PC-9 (cell line): Measurements from ENCODE around the gene ZFP82. TPM values are rescaled to one million over a fixed set of nuclear protein-coding genes. Genes with fewer than 3 reads are reported as not detected.

Source experiments
- BruUV-seq: library from RNA; stranded (reverse); fragments of 400-500 nt; replicated peaks from 2 replicates; lab custom pipeline; 2021; lab: Mats Ljungman, UMichigan
- CTCF ChIA-PET: fragments of 300-600 bp; sonication (Branson Sonifier 250); formaldehyde crosslinking; loops from one replicate; lab custom pipeline; 2022; ENCODE audit warnings: antibody characterized with exemption; lab: Charles Lee
- POLR2A ChIA-PET: fragments of 300-600 bp; sonication (Branson Sonifier 250); formaldehyde crosslinking; loops from one replicate; lab custom pipeline; 2022; ENCODE audit warnings: antibody characterized with exemption; ENCODE audit not compliant: unreplicated experiment; lab: Charles Lee
- DNase-seq, 2 experiments: peaks; one replicate each; pipeline versions ENCODE4 v3.0.0 to v3.0.0-alpha.2; 2015 to 2022; ENCODE audit warnings: mixed read lengths in 1 of 2
- H2AFZ ChIP-seq: fragments of 200-600 bp; sonication (generic); 2 replicates; pipeline ENCODE4 v1.8.1; 2017; ENCODE audit warnings: antibody characterized with exemption
- H3F3A ChIP-seq: fragments of 200-600 bp; sonication (generic); 2 replicates; pipeline ENCODE4 v1.8.1; 2017; ENCODE audit warnings: antibody characterized with exemption, mild to moderate bottlenecking, low read depth; ENCODE audit not compliant: insufficient read depth
- H3K27ac ChIP-seq: fragments of 200-600 bp; sonication (generic); 2 replicates; pipeline ENCODE4 v1.6.1; 2016; ENCODE audit warnings: mixed run types
- H3K27me3 ChIP-seq: fragments of 200-600 bp; sonication (generic); 2 replicates; pipeline ENCODE4 v1.6.1; 2016; ENCODE audit warnings: low read depth, mixed run types; ENCODE audit not compliant: insufficient read depth
- H3K36me3 ChIP-seq: fragments of 200-600 bp; sonication (generic); 2 replicates; pipeline ENCODE4 v1.6.1; 2016; ENCODE audit warnings: low read depth, mixed run types
- H3K4me1 ChIP-seq: fragments of 200-600 bp; sonication (generic); replicated peaks from 2 replicates; pipeline ENCODE4 v1.6.1; 2016; ENCODE audit warnings: mixed run types; ENCODE audit not compliant: insufficient read depth
- H3K4me2 ChIP-seq: fragments of 200-600 bp; sonication (generic); 2 replicates; pipeline ENCODE4 v1.6.1; 2017; ENCODE audit warnings: mixed run types
- H3K4me3 ChIP-seq: fragments of 200-600 bp; sonication (generic); 2 replicates; pipeline ENCODE4 v1.6.1; 2016; ENCODE audit warnings: mixed run types
- H3K79me2 ChIP-seq: fragments of 200-600 bp; sonication (generic); 2 replicates; pipeline ENCODE4 v1.6.1; 2017; ENCODE audit warnings: low read depth, mixed run types
- H3K9me2 ChIP-seq: fragments of 200-600 bp; sonication (generic); 2 replicates; pipeline ENCODE4 v1.8.1; 2017; ENCODE audit warnings: mild to moderate bottlenecking; ENCODE audit not compliant: insufficient read depth
- H3K9me3 ChIP-seq: fragments of 200-600 bp; sonication (generic); 2 replicates; pipeline ENCODE4 v1.8.1; 2016; ENCODE audit warnings: low read depth; ENCODE audit not compliant: insufficient read depth
- H4K20me1 ChIP-seq: fragments of 200-600 bp; sonication (generic); 2 replicates; pipeline ENCODE4 v1.8.1; 2017; ENCODE audit not compliant: insufficient read depth
- EZH2 ChIP-seq: fragments of 200-600 bp; sonication (generic); IDR thresholded peaks from 2 replicates; pipeline ENCODE4 v1.8.0; 2017; ENCODE audit warnings: antibody characterized with exemption, low read depth
- intact Hi-C: fragments of 100-400 bp; cut with micrococcal nuclease; formaldehyde crosslinking; loops from one replicate; pipeline ENCODE4 v1.10.0; 2022; ENCODE audit not compliant: unreplicated experiment
- total RNA-seq: library from RNA; stranded (reverse); gene quantifications from 2 replicates; pipeline ENCODE4 v1.2.3, GENCODE V29; 2021
- TF ChIP-seq, protein P1 (sequence below): fragments of 200-600 bp; sonication (generic); conservative IDR thresholded peaks from 2 replicates; pipeline ENCODE4 v1.6.1; 2017; ENCODE audit warnings: mixed run types, antibody characterized with exemption, mild to moderate bottlenecking, moderate library complexity

ZFP82 gene
- total RNA-seq, 1 experiment from 2014 or later: 1.9 TPM

DNA sequence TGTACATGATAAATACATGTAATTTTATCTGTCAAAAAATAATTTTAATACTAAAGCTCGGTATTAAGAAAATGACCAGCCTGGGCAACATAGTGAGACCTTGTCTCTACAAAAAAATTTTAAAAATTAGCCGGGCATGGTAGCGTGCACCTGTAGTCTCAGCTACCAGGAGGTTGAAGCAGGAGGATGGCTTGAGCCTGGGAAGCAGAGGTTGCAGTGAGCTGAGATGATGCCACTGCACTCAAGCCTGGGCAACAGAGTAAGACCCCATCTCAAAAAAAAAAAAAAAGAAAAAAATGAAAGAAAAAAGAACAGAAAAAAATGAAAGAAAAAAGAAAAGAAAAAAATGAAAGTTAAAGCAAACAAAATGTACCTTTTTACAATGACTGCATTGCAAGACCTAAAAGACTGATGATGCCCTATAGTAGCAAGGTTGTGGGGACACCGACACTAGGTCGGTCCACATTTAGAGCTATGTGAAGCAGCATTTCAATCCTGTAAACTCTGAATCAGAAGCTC lies 44.7 kb downstream of the ZFP82 start:
- no peak for DNase-seq
- no TSS peak for BruUV-seq
- Histone ChIP-seq H3K9me2 (no peaks in the 10 kb centered on the region), H3K36me3 (no peaks in the 10 kb centered on the region), H3K4me3 (no peak overlapping the region), H3K4me1 (peaks cover 7% of the 10 kb centered on the region), H2AFZ (no peak overlapping the region), H3K79me2 (no peaks in the 10 kb centered on the region), H3F3A (peaks cover 4% of the 10 kb centered on the region; the same call in 1 of the 2 replicates), H3K27me3 (no peaks in the 10 kb centered on the region), H3K27ac (no peak overlapping the region), H4K20me1 (no peaks in the 10 kb centered on the region), H3K4me2 (no peak overlapping the region), H3K9me3 (peaks cover 9% of the 10 kb centered on the region)
- no peak for TF ChIP-seq EZH2
- TF ChIP-seq, protein P1, sequence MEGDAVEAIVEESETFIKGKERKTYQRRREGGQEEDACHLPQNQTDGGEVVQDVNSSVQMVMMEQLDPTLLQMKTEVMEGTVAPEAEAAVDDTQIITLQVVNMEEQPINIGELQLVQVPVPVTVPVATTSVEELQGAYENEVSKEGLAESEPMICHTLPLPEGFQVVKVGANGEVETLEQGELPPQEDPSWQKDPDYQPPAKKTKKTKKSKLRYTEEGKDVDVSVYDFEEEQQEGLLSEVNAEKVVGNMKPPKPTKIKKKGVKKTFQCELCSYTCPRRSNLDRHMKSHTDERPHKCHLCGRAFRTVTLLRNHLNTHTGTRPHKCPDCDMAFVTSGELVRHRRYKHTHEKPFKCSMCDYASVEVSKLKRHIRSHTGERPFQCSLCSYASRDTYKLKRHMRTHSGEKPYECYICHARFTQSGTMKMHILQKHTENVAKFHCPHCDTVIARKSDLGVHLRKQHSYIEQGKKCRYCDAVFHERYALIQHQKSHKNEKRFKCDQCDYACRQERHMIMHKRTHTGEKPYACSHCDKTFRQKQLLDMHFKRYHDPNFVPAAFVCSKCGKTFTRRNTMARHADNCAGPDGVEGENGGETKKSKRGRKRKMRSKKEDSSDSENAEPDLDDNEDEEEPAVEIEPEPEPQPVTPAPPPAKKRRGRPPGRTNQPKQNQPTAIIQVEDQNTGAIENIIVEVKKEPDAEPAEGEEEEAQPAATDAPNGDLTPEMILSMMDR: no peak
- ChIA-PET POLR2A (no interaction called here), CTCF (no interaction called here)
- intact Hi-C loops: no loop called here

- Histone ChIP-seq H4K20me1 (no peaks in the 10 kb centered on the region), H3K4me3 (no peak overlapping the region), H3K27ac (no peak overlapping the region), H3K36me3 (no peaks in the 10 kb centered on the region), H3K9me2 (no peaks in the 10 kb centered on the region), H3F3A (no peaks in the 10 kb centered on the region), H3K4me2 (no peak overlapping the region), H3K79me2 (no peaks in the 10 kb centered on the region), H3K9me3 (peaks cover 7% of the 10 kb centered on the region), H3K27me3 (no peaks in the 10 kb centered on the region), H2AFZ (no peak overlapping the region), H3K4me1 (no peaks in the 10 kb centered on the region)
- no peak for DNase-seq
- ChIA-PET CTCF (no interaction called here), POLR2A (no interaction called here)
- intact Hi-C loops: no loop called here
- TF ChIP-seq, protein P1: no peak
- no peak for TF ChIP-seq EZH2
- BruUV-seq: no TSS peak
These were observed 46.6 kb downstream of the ZFP82 start for GRCh38 chr19:36371886-36372285.

DNA sequence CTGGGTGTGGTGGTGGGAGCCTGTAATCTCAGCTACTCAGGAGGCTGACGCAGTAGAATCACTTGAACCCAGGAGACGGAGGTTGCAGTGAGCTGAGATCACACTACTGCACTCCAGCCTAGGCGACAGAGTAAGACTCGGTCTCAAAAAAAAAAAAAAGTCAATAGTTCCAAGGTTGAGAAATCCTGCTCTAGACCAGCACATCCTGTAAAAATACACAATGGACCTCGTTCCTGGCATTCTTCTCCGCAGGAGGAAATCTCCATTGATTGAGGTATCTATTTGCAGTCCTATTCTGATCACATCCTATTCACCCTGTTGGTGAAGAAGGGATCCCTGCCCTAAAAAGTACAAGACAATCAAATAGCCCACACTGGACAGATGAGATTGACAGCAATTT lies 54.6 kb downstream of the ZFP82 start:
- no peaks in the 10 kb centered on the region for H3K9me2 ChIP-seq
- no peak overlapping the region for H3K4me2 ChIP-seq
- ChIA-PET CTCF (no interaction called here), POLR2A (no interaction called here)
- no peaks in the 10 kb centered on the region for H3K4me1 ChIP-seq
- H3K4me3 ChIP-seq: no peak overlapping the region
- no peak overlapping the region for H3K27ac ChIP-seq
- no peaks in the 10 kb centered on the region for H3K79me2 ChIP-seq
- H2AFZ ChIP-seq: no peak overlapping the region
- H3F3A ChIP-seq: no peaks in the 10 kb centered on the region
- DNase-seq: no peak
- no peak for TF ChIP-seq EZH2
- TF ChIP-seq, protein P1: no peak
- no peaks in the 10 kb centered on the region for H3K9me3 ChIP-seq
- BruUV-seq: no TSS peak
- peaks cover 4% of the 10 kb centered on the region for H3K36me3 ChIP-seq
- intact Hi-C loops: no loop called here
- H3K27me3 ChIP-seq: no peaks in the 10 kb centered on the region
- no peaks in the 10 kb centered on the region for H4K20me1 ChIP-seq

Other genes with a start within 250 kb of the ZFP82 start
- 3.3 and 4.3 TPM in 2 replicates for gene ZNF565, start 204.0 kb downstream of the ZFP82 start, total RNA-seq
- gene ZNF146, start 203.5 kb downstream of the ZFP82 start, total RNA-seq: 53.1 and 68.0 TPM in 2 replicates
- 5.9 and 6.7 TPM in 2 replicates for gene ZFP14, start 39.4 kb downstream of the ZFP82 start, total RNA-seq
- gene ZNF566, start 70.9 kb upstream of the ZFP82 start, total RNA-seq: 6.0 and 7.9 TPM in 2 replicates
- gene ZNF260, start 109.6 kb upstream of the ZFP82 start, total RNA-seq: 9.4 and 10.6 TPM in 2 replicates
- 4.0 and 4.2 TPM in 2 replicates for gene ZNF529, start 154.6 kb upstream of the ZFP82 start, total RNA-seq
- 0.55 TPM in 1 of 2 replicates, not detected in the other for gene ZNF382, start 186.7 kb upstream of the ZFP82 start, total RNA-seq
- gene ZNF461, start 248.2 kb upstream of the ZFP82 start, total RNA-seq: 5.2 and 9.2 TPM in 2 replicates